GM23338 (cell line): ENCODE measurements around the gene COL8A2. TPM values are rescaled to one million over a fixed set of nuclear protein-coding genes. Genes with fewer than 3 reads are reported as not detected.

Experiments used
- ATAC-seq: fragments of 200-7000 bp; cut with Tn5 transposase; 3 replicates; pipeline ENCODE4 v1.9.1; 2020
- DNase-seq: peaks from one replicate; pipeline ENCODE4 v3.0.0-alpha.2; 2015; ENCODE audit warnings: low spot score
- H2AFZ ChIP-seq: fragments of 200-600 bp; sonication (generic); 2 replicates; pipeline ENCODE4 v1.8.0; 2016; ENCODE audit warnings: antibody characterized with exemption, mild to moderate bottlenecking, moderate library complexity
- H3F3A ChIP-seq: fragments of 200-600 bp; sonication (generic); replicated peaks from 2 replicates; pipeline ENCODE4 v1.8.0; 2017; ENCODE audit warnings: antibody characterized with exemption, mixed run types, low read depth
- H3K27ac ChIP-seq: fragments of 200-600 bp; sonication (generic); 2 replicates; pipeline ENCODE4 v1.6.1; 2016; ENCODE audit warnings: low read depth
- H3K27me3 ChIP-seq: fragments of 200-600 bp; sonication (generic); 2 replicates; pipeline ENCODE4 v1.8.0; 2016; ENCODE audit warnings: mild to moderate bottlenecking, mixed run types, moderate library complexity; ENCODE audit not compliant: insufficient read depth
- H3K36me3 ChIP-seq: fragments of 200-600 bp; sonication (generic); 2 replicates; pipeline ENCODE4 v1.8.0; 2016; ENCODE audit warnings: mild to moderate bottlenecking; ENCODE audit not compliant: insufficient read depth
- H3K4me1 ChIP-seq: fragments of 200-600 bp; sonication (generic); 2 replicates; pipeline ENCODE4 v1.8.0; 2016; ENCODE audit warnings: mild to moderate bottlenecking, moderate library complexity; ENCODE audit not compliant: insufficient read depth
- H3K4me2 ChIP-seq: fragments of 200-600 bp; sonication (generic); 2 replicates; pipeline ENCODE4 v1.7.1; 2017; ENCODE audit warnings: mixed run types
- H3K4me3 ChIP-seq: fragments of 200-600 bp; sonication (generic); 2 replicates; pipeline ENCODE4 v1.6.1; 2016; ENCODE audit warnings: mixed run types
- H3K79me2 ChIP-seq: fragments of 200-600 bp; sonication (generic); replicated peaks from 2 replicates; pipeline ENCODE4 v1.8.0; 2017; ENCODE audit warnings: mild to moderate bottlenecking; ENCODE audit not compliant: insufficient read depth
- H3K9me2 ChIP-seq: fragments of 200-600 bp; sonication (generic); 2 replicates; pipeline ENCODE4 v1.8.0; 2017; ENCODE audit not compliant: insufficient read depth
- H4K20me1 ChIP-seq: fragments of 200-600 bp; sonication (generic); replicated peaks from 2 replicates; pipeline ENCODE4 v1.8.0; 2017; ENCODE audit warnings: mild to moderate bottlenecking; ENCODE audit not compliant: insufficient read depth
- H3K27ac Mint-ChIP-seq: 2 replicates; pipeline ENCODE4 v1.8.0; 2020; ENCODE audit warnings: inconsistent platforms, mild to moderate bottlenecking, moderate library complexity, mixed read lengths
- H3K27me3 Mint-ChIP-seq: 3 replicates; pipeline ENCODE4 v1.8.0; 2022; ENCODE audit warnings: low read depth, mild to moderate bottlenecking, moderate library complexity, mixed read lengths, inconsistent platforms; ENCODE audit not compliant: insufficient read depth, poor library complexity
- H3K36me3 Mint-ChIP-seq: 3 replicates; pipeline ENCODE4 v1.8.0; 2021; ENCODE audit warnings: low read depth, mild to moderate bottlenecking, inconsistent platforms, moderate library complexity, mixed read lengths
- H3K4me1 Mint-ChIP-seq: 3 replicates; pipeline ENCODE4 v1.8.0; 2020; ENCODE audit warnings: mild to moderate bottlenecking, inconsistent platforms, mixed read lengths
- H3K4me3 Mint-ChIP-seq: 3 replicates; pipeline ENCODE4 v1.8.0; 2021; ENCODE audit warnings: moderate library complexity, mild to moderate bottlenecking, inconsistent platforms, mixed read lengths
- H3K9me3 Mint-ChIP-seq: 3 replicates; pipeline ENCODE4 v1.8.0; 2020; ENCODE audit warnings: moderate library complexity, mild to moderate bottlenecking, inconsistent platforms, mixed read lengths
- CREB1 ChIP-seq: fragments of 250-450 bp; sonication (Bioruptor Pico); IDR thresholded peaks from 2 replicates; pipeline ENCODE4 v1.5.0; 2020; ENCODE audit warnings: low read depth, mild to moderate bottlenecking, moderate library complexity
- EZH2 ChIP-seq: fragments of 200-600 bp; sonication (generic); IDR thresholded peaks from one replicate; pipeline ENCODE4 v1.8.0; 2017; ENCODE audit warnings: antibody characterized with exemption, mild to moderate bottlenecking, low read depth; ENCODE audit not compliant: unreplicated experiment
- EZH2phosphoT487 ChIP-seq: fragments of 200-600 bp; sonication (generic); IDR thresholded peaks from one replicate; pipeline ENCODE4 v1.8.1; 2018; ENCODE audit warnings: antibody characterized with exemption; ENCODE audit not compliant: unreplicated experiment
- JUNB ChIP-seq: IDR thresholded peaks from one replicate; pipeline ENCODE4 v1.6.1; 2016; ENCODE audit warnings: antibody characterized with exemption; ENCODE audit not compliant: unreplicated experiment
- NANOG ChIP-seq: IDR thresholded peaks from 2 replicates; pipeline ENCODE4 v1.6.1; 2016; ENCODE audit warnings: antibody characterized with exemption, borderline replicate concordance
- POLR2AphosphoS5 ChIP-seq: IDR thresholded peaks from 2 replicates; pipeline ENCODE4 v1.6.1; 2016; ENCODE audit warnings: antibody characterized with exemption, low read depth
- REST ChIP-seq: IDR thresholded peaks from one replicate; pipeline ENCODE4 v1.6.1; 2018; ENCODE audit warnings: antibody characterized with exemption; ENCODE audit not compliant: unreplicated experiment
- STAT1 ChIP-seq: IDR thresholded peaks from one replicate; pipeline ENCODE4 v1.6.1; 2016; ENCODE audit warnings: antibody characterized with exemption; ENCODE audit not compliant: unreplicated experiment
- ZNF114 ChIP-seq: fragments of 250-450 bp; sonication (Bioruptor Pico); IDR thresholded peaks from 2 replicates; pipeline ENCODE4 v1.5.0; 2020; ENCODE audit warnings: mild to moderate bottlenecking, moderate library complexity
- ZNF331 ChIP-seq: fragments of 250-450 bp; sonication (Bioruptor Pico); IDR thresholded peaks from 2 replicates; pipeline ENCODE4 v1.5.0; 2020; ENCODE audit warnings: low read depth, mild to moderate bottlenecking, moderate library complexity
- polyA plus RNA-seq: library from polyadenylated mRNA; unstranded; fragments of >200 nt; fragmentation: Nextera tagmentation; extraction: Ambion mirVana; gene quantifications from 2 replicates; pipeline ENCODE4 v1.2.1, GENCODE V29; 2016
- total RNA-seq: library from RNA; depleted of rRNA; stranded (reverse); fragments of >200 nt; shearing (Covaris generic); gene quantifications from 2 replicates; pipeline ENCODE4 v1.2.3, GENCODE V29; 2014
- TF ChIP-seq, protein P1 (sequence below): fragments of 250-450 bp; sonication (Bioruptor Pico); IDR thresholded peaks from 2 replicates; pipeline ENCODE4 v1.5.0; 2020; ENCODE audit warnings: mild to moderate bottlenecking, moderate library complexity
- TF ChIP-seq, protein P2 (sequence below): IDR thresholded peaks from 2 replicates; pipeline ENCODE4 v1.6.1; 2016; ENCODE audit warnings: antibody characterized with exemption
- TF ChIP-seq, protein P3 (sequence below), 2 experiments: fragments of 200-600 bp in 1 of 2; sonication (generic) in 1 of 2; conservative IDR thresholded peaks; 2 replicates each; pipeline versions ENCODE4 v1.5.1 to v1.6.1; 2016 to 2017; ENCODE audit warnings: antibody characterized with exemption in 2 of 2, low read depth in 2 of 2, mild to moderate bottlenecking in 2 of 2, moderate library complexity in 1 of 2

Gene COL8A2
- total and polyA plus RNA-seq, 2 experiments from 2014 or later: 0.95 to 4.9 TPM

- H4K20me1 ChIP-seq: peaks cover 5% of the 10 kb centered on the region; the same call in 1 of the 2 replicates
- no peaks in the 10 kb centered on the region for H3K9me2 ChIP-seq
- no peaks in the 10 kb centered on the region for H3K9me3 Mint-ChIP-seq
- no peak overlapping the region for H3K27ac Mint-ChIP-seq
- peaks cover 7% of the 10 kb centered on the region; the same call in 2 of the 3 replicates for H3K4me1 Mint-ChIP-seq
- peaks cover 3% of the 10 kb centered on the region; the same call in 1 of the 3 replicates for H3K36me3 Mint-ChIP-seq
- peaks cover 4% of the 10 kb centered on the region for H3K27me3 Mint-ChIP-seq
- no peaks in the 10 kb centered on the region for H3K36me3 ChIP-seq
- DNase-seq (no peak), ATAC-seq (no peak)
- H3K4me2 ChIP-seq: no peak overlapping the region
- no peak overlapping the region for H3K4me3 Mint-ChIP-seq
- no peaks in the 10 kb centered on the region; the same call in 1 of the 2 replicates for H3K4me1 ChIP-seq
- no peak overlapping the region for H3K4me3 ChIP-seq
- peaks cover 6% of the 10 kb centered on the region; the same call in 1 of the 2 replicates for H3F3A ChIP-seq
- peaks cover 9% of the 10 kb centered on the region for H3K79me2 ChIP-seq
- H3K27ac ChIP-seq: no peak overlapping the region
- no peak overlapping the region for H2AFZ ChIP-seq
- H3K27me3 ChIP-seq: no peaks in the 10 kb centered on the region
- TF ChIP-seq, protein P1, sequence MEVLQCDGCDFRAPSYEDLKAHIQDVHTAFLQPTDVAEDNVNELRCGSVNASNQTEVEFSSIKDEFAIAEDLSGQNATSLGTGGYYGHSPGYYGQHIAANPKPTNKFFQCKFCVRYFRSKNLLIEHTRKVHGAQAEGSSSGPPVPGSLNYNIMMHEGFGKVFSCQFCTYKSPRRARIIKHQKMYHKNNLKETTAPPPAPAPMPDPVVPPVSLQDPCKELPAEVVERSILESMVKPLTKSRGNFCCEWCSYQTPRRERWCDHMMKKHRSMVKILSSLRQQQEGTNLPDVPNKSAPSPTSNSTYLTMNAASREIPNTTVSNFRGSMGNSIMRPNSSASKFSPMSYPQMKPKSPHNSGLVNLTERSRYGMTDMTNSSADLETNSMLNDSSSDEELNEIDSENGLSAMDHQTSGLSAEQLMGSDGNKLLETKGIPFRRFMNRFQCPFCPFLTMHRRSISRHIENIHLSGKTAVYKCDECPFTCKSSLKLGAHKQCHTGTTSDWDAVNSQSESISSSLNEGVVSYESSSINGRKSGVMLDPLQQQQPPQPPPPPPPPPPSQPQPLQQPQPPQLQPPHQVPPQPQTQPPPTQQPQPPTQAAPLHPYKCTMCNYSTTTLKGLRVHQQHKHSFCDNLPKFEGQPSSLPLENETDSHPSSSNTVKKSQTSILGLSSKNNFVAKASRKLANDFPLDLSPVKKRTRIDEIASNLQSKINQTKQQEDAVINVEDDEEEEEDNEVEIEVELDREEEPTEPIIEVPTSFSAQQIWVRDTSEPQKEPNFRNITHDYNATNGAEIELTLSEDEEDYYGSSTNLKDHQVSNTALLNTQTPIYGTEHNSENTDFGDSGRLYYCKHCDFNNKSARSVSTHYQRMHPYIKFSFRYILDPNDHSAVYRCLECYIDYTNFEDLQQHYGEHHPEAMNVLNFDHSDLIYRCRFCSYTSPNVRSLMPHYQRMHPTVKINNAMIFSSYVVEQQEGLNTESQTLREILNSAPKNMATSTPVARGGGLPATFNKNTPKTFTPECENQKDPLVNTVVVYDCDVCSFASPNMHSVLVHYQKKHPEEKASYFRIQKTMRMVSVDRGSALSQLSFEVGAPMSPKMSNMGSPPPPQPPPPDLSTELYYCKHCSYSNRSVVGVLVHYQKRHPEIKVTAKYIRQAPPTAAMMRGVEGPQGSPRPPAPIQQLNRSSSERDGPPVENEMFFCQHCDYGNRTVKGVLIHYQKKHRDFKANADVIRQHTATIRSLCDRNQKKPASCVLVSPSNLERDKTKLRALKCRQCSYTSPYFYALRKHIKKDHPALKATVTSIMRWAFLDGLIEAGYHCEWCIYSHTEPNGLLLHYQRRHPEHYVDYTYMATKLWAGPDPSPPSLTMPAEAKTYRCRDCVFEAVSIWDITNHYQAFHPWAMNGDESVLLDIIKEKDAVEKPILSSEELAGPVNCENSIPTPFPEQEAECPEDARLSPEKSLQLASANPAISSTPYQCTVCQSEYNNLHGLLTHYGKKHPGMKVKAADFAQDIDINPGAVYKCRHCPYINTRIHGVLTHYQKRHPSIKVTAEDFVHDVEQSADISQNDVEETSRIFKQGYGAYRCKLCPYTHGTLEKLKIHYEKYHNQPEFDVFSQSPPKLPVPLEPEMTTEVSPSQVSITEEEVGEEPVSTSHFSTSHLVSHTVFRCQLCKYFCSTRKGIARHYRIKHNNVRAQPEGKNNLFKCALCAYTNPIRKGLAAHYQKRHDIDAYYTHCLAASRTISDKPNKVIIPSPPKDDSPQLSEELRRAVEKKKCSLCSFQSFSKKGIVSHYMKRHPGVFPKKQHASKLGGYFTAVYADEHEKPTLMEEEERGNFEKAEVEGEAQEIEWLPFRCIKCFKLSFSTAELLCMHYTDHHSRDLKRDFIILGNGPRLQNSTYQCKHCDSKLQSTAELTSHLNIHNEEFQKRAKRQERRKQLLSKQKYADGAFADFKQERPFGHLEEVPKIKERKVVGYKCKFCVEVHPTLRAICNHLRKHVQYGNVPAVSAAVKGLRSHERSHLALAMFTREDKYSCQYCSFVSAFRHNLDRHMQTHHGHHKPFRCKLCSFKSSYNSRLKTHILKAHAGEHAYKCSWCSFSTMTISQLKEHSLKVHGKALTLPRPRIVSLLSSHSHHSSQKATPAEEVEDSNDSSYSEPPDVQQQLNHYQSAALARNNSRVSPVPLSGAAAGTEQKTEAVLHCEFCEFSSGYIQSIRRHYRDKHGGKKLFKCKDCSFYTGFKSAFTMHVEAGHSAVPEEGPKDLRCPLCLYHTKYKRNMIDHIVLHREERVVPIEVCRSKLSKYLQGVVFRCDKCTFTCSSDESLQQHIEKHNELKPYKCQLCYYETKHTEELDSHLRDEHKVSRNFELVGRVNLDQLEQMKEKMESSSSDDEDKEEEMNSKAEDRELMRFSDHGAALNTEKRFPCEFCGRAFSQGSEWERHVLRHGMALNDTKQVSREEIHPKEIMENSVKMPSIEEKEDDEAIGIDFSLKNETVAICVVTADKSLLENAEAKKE: no peak
- TF ChIP-seq POLR2AphosphoS5 (no peak), REST (no peak), CREB1 (CRISPR knock-in tag) (no peak), ZNF114 (CRISPR knock-in tag) (no peak), EZH2phosphoT487 (no peak), ZNF331 (CRISPR knock-in tag) (no peak), JUNB (no peak), STAT1 (no peak), NANOG (no peak), EZH2 (no peak)
- TF ChIP-seq, protein P2, sequence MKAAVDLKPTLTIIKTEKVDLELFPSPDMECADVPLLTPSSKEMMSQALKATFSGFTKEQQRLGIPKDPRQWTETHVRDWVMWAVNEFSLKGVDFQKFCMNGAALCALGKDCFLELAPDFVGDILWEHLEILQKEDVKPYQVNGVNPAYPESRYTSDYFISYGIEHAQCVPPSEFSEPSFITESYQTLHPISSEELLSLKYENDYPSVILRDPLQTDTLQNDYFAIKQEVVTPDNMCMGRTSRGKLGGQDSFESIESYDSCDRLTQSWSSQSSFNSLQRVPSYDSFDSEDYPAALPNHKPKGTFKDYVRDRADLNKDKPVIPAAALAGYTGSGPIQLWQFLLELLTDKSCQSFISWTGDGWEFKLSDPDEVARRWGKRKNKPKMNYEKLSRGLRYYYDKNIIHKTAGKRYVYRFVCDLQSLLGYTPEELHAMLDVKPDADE: no peak
- TF ChIP-seq, protein P3, sequence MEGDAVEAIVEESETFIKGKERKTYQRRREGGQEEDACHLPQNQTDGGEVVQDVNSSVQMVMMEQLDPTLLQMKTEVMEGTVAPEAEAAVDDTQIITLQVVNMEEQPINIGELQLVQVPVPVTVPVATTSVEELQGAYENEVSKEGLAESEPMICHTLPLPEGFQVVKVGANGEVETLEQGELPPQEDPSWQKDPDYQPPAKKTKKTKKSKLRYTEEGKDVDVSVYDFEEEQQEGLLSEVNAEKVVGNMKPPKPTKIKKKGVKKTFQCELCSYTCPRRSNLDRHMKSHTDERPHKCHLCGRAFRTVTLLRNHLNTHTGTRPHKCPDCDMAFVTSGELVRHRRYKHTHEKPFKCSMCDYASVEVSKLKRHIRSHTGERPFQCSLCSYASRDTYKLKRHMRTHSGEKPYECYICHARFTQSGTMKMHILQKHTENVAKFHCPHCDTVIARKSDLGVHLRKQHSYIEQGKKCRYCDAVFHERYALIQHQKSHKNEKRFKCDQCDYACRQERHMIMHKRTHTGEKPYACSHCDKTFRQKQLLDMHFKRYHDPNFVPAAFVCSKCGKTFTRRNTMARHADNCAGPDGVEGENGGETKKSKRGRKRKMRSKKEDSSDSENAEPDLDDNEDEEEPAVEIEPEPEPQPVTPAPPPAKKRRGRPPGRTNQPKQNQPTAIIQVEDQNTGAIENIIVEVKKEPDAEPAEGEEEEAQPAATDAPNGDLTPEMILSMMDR (conservative IDR thresholded peaks at IDR 0.05; ENCODE audit: low read depth in 2 of 2): no peak
These were observed 14.5 kb upstream of the COL8A2 start for GRCh38 chr1:36139521-36139920.
